B cell (primary cell): Measurements from ENCODE around the gene ENO4. TPM values are rescaled to one million over a fixed set of nuclear protein-coding genes. Genes with fewer than 3 reads are reported as not detected.

Experiments
- ATAC-seq: fragments of 200-7000 bp; cut with Tn5 transposase; one replicate; pipeline ENCODE4 v1.10.0; 2021; ENCODE audit warnings: low read depth, mild to moderate bottlenecking, moderate number of reproducible peaks, moderate library complexity
- CTCF ChIA-PET: fragments of 350-600 bp; sonication (Branson Sonifier 250); formaldehyde crosslinking; loops from one replicate; lab custom pipeline; 2021; ENCODE audit warnings: antibody characterized with exemption, inconsistent platforms; lab: Charles Lee
- POLR2A ChIA-PET: fragments of 350-600 bp; sonication (Branson Sonifier 250); formaldehyde crosslinking; loops from one replicate; lab custom pipeline; 2021; ENCODE audit warnings: antibody characterized with exemption; lab: Charles Lee
- DNase-seq: peaks from one replicate; pipeline ENCODE4 v3.0.0; 2013
- H2AFZ ChIP-seq: 2 replicates; pipeline ENCODE4 v1.6.1; 2012; ENCODE audit warnings: mild to moderate bottlenecking, low read depth, low read length; ENCODE audit not compliant: insufficient read depth, poor library complexity, severe bottlenecking
- H3K27ac ChIP-seq, 2 donors: 1 replicate in 1 of 2; 2 replicates in 1 of 2; pipeline ENCODE4 v1.5.1; 2012 to 2013; ENCODE audit warnings: low read length in 2 of 2, mild to moderate bottlenecking in 2 of 2, moderate library complexity in 1 of 2
- H3K27me3 ChIP-seq, 4 experiments: fragments of 200-600 bp in 1 of 4; sonication (generic) in 1 of 4; replicated peaks in 1 of 4; 1 replicate in 2 of 4; 2 replicates in 2 of 4; pipeline versions ENCODE4 v1.6.1 to v1.7.0; 2013 to 2016; ENCODE audit warnings: low read length in 3 of 4, mild to moderate bottlenecking in 2 of 4, mixed read lengths in 1 of 4, moderate library complexity in 1 of 4; ENCODE audit not compliant: insufficient read depth in 4 of 4, control insufficient read depth in 3 of 4; ENCODE audit errors: control extremely low read depth in 1 of 4
- H3K36me3 ChIP-seq, 2 experiments: replicated peaks in 1 of 2; 1 replicate in 1 of 2; 2 replicates in 1 of 2; pipeline versions ENCODE4 v1.6.1 to v1.7.1; 2013; ENCODE audit warnings: low read length in 1 of 2; ENCODE audit not compliant: insufficient read depth in 2 of 2, control insufficient read depth in 1 of 2; ENCODE audit errors: control extremely low read depth in 1 of 2, extremely low read depth in 1 of 2
- H3K4me1 ChIP-seq, 2 donors: fragments of 200-600 bp in 1 of 2; sonication (generic) in 1 of 2; 1 replicate in 1 of 2; 2 replicates in 1 of 2; pipeline versions ENCODE4 v1.5.1 to v1.6.1; 2013 to 2017; ENCODE audit warnings: low read length in 2 of 2; ENCODE audit not compliant: control insufficient read depth in 2 of 2, insufficient read depth in 2 of 2
- H3K4me2 ChIP-seq: replicated peaks from 2 replicates; pipeline ENCODE3; 2012; ENCODE audit warnings: mild to moderate bottlenecking, low read depth, low read length; ENCODE audit not compliant: poor library complexity, severe bottlenecking
- H3K4me3 ChIP-seq, 5 experiments: fragments of 200-600 bp in 1 of 5; sonication (generic) in 1 of 5; 1 replicate in 3 of 5; 2 replicates in 2 of 5; pipeline versions ENCODE4 v1.5.1 to v1.7.0; 2011 to 2016; ENCODE audit warnings: low read length in 4 of 5, mild to moderate bottlenecking in 4 of 5, low read depth in 2 of 5, control low read depth in 1 of 5, moderate library complexity in 1 of 5; ENCODE audit not compliant: insufficient read depth in 1 of 5; ENCODE audit errors: control extremely low read depth in 1 of 5, extremely low read depth in 1 of 5
- H3K79me2 ChIP-seq: fragments of 200-600 bp; sonication (generic); one replicate; pipeline ENCODE4 v1.6.0; 2016; ENCODE audit warnings: low read length; ENCODE audit not compliant: control insufficient read depth, insufficient read depth
- H3K9ac ChIP-seq: fragments of 200-600 bp; sonication (generic); 2 replicates; pipeline ENCODE4 v1.6.1; 2017; ENCODE audit warnings: mild to moderate bottlenecking, low read length, moderate library complexity
- H3K9me3 ChIP-seq, 3 donors: one replicate each; pipeline versions ENCODE4 v1.6.1 to v1.7.1; 2013; ENCODE audit warnings: low read length in 2 of 3; ENCODE audit not compliant: control insufficient read depth in 2 of 3, insufficient read depth in 1 of 3; ENCODE audit errors: control extremely low read depth in 1 of 3
- H4K20me1 ChIP-seq: 2 replicates; pipeline ENCODE4 v1.6.0; 2012; ENCODE audit warnings: mild to moderate bottlenecking, low read length; ENCODE audit not compliant: insufficient read depth, control insufficient read depth, poor library complexity, severe bottlenecking
- H3K27ac Mint-ChIP-seq: one replicate; pipeline ENCODE4 v1.8.0; 2021; ENCODE audit warnings: mixed read lengths
- H3K27me3 Mint-ChIP-seq: one replicate; pipeline ENCODE4 v1.8.0; 2021; ENCODE audit warnings: mixed read lengths
- H3K4me1 Mint-ChIP-seq: one replicate; pipeline ENCODE4 v1.8.0; 2021; ENCODE audit warnings: mixed read lengths
- H3K4me3 Mint-ChIP-seq: one replicate; pipeline ENCODE4 v1.8.0; 2021; ENCODE audit warnings: mixed read lengths
- H3K9me3 Mint-ChIP-seq: one replicate; pipeline ENCODE4 v1.8.0; 2022; ENCODE audit warnings: mixed read lengths; ENCODE audit not compliant: insufficient read depth
- EZH2 ChIP-seq: IDR thresholded peaks from 2 replicates; pipeline ENCODE4 v1.6.1; 2012; ENCODE audit warnings: borderline replicate concordance, low read depth, mild to moderate bottlenecking, moderate library complexity, low read length; ENCODE audit not compliant: insufficient read depth, poor library complexity, severe bottlenecking
- WGBS: methylation state at CpG from one replicate; pipeline ENCODE4 v1.1.5; 2013; ENCODE audit warnings: missing lambda C conversion rate; ENCODE audit not compliant: insufficient coverage; 5-methylcytosine and 5-hydroxymethylcytosine counted together
- intact Hi-C: fragments of 100-400 bp; cut with micrococcal nuclease; formaldehyde crosslinking; loops from one replicate; pipeline ENCODE4 v1.10.0; 2022
- polyA minus RNA-seq: library from RNA; depleted of rRNA, polyadenylated mRNA; stranded (reverse); fragments of >200 nt; gene quantifications from 2 replicates; pipeline ENCODE4 v1.2.3, GENCODE V29; 2012
- polyA plus RNA-seq: library from polyadenylated mRNA; depleted of rRNA; stranded (reverse); fragments of >200 nt; gene quantifications from 2 replicates; pipeline ENCODE4 v1.2.3, GENCODE V29; 2012
- total RNA-seq, 2 donors: library from RNA; stranded (reverse); fragments of 120-200 nt in 1 of 2; gene quantifications; 1 replicate in 1 of 2; 2 replicates in 1 of 2; pipeline versions ENCODE4 v1.2.3 to v1.2.4, GENCODE V29; 2013 to 2022
- TF ChIP-seq, protein P1 (sequence below): fragments of 200-600 bp; IDR thresholded peaks from one replicate; pipeline ENCODE4 v1.8.0; 2022; ENCODE audit warnings: antibody characterized with exemption, mild to moderate bottlenecking

The ENO4 gene, protein sequence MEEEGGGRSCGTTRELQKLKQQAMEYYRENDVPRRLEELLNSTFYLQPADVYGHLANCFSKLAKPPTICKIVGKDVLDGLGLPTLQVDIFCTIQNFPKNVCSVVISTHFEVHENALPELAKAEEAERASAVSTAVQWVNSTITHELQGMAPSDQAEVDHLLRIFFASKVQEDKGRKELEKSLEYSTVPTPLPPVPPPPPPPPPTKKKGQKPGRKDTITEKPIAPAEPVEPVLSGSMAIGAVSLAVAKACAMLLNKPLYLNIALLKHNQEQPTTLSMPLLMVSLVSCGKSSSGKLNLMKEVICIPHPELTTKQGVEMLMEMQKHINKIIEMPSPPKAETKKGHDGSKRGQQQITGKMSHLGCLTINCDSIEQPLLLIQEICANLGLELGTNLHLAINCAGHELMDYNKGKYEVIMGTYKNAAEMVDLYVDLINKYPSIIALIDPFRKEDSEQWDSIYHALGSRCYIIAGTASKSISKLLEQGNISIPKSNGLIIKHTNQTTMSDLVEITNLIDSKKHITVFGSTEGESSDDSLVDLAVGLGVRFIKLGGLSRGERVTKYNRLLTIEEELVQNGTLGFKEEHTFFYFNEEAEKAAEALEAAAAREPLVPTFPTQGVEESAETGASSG
- 0.37 and 0.46 TPM in 2 replicates for total RNA-seq
- 0.05 TPM for total RNA-seq (2013)
- 0.07 TPM in 1 of 2 replicates, not detected in the other for polyA plus RNA-seq
- not detected in 2 replicates for polyA minus RNA-seq

DNA sequence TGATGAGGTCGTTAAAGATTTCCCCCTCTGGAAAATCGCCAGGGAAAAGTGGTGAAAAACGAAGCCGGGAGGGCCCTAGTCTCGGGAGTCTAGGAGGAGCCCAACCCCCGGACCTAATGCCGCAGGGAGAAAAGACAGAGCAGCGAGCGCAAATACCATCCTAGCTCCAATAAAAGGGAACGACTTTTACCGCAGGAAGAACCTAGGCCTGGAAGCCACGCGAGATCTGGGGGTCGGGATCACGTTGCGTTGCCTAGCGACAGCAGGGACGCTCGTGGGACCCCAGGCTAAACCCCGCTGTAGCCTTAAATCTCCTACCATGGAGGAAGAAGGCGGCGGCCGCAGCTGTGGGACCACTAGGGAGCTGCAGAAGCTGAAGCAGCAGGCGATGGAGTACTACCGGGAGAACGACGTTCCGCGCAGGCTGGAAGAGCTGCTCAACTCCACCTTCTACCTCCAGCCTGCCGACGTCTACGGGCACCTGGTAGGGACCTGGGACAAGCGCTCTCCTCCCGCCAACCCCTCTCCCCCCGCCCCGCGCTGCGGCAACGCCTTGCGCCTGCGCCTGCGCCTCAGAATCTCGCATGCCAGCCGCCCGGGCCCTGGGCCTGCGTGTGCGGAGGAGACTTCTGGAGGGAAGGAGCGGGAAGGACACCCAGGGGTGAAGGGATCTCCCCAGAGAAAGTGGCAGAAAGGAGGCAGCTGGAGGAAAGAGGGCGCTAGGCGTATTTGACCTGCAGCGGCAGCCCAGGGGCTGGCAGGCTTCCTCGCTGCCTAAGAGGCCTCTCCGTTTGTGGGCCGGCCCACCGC lies at the start of gene ENO4:
TSS of gene ENO4 (plus strand) at position 252 of the 810 bp plus-strand sequence. CDS start at position 320, 68 bp downstream.
- H4K20me1 ChIP-seq: no peaks in the 10 kb centered on the region
- no peaks in the 10 kb centered on the region for H3K36me3 ChIP-seq
- peak within 1 kb of the TSS; percentile 72 for H3K4me2 ChIP-seq
- peaks cover 0 to 4% (median 0%) of the 10 kb centered on the region in 3 donors for H3K9me3 ChIP-seq
- H3K9ac ChIP-seq: peak within 1 kb of the TSS; percentile 82
- peaks cover 0 to 28% (median 4%) of the 10 kb centered on the region in 4 experiments for H3K27me3 ChIP-seq
- Mint-ChIP-seq H3K9me3 (no peaks in the 10 kb centered on the region), H3K27me3 (peaks cover 13% of the 10 kb centered on the region), H3K4me1 (peaks cover 37% of the 10 kb centered on the region), H3K4me3 (peak within 1 kb of the TSS; percentile 86), H3K27ac (peak within 1 kb of the TSS; percentile 93)
- peak within 1 kb of the TSS in 4 of 5 experiments; percentile 38 to 82 (median 61) for H3K4me3 ChIP-seq
- peaks cover 11 to 35% of the 10 kb centered on the region in 2 donors for H3K4me1 ChIP-seq
- peak within 1 kb of the TSS; percentile 48 for H2AFZ ChIP-seq
- WGBS: 9% methylated on average over 42 of the region's 55 CpGs
- H3K27ac ChIP-seq: peak within 1 kb of the TSS; percentile 75 to 77
- ChIA-PET POLR2A (no interaction called here), CTCF (interaction anchor here (1.4 kb wide), 1 partner anchor 53 kb away, joined by 4 read pairs; no protein-coding TSS in a partner anchor)
- peak; percentile 48 for ATAC-seq
- TF ChIP-seq EZH2: no peak
- TF ChIP-seq, protein P1, sequence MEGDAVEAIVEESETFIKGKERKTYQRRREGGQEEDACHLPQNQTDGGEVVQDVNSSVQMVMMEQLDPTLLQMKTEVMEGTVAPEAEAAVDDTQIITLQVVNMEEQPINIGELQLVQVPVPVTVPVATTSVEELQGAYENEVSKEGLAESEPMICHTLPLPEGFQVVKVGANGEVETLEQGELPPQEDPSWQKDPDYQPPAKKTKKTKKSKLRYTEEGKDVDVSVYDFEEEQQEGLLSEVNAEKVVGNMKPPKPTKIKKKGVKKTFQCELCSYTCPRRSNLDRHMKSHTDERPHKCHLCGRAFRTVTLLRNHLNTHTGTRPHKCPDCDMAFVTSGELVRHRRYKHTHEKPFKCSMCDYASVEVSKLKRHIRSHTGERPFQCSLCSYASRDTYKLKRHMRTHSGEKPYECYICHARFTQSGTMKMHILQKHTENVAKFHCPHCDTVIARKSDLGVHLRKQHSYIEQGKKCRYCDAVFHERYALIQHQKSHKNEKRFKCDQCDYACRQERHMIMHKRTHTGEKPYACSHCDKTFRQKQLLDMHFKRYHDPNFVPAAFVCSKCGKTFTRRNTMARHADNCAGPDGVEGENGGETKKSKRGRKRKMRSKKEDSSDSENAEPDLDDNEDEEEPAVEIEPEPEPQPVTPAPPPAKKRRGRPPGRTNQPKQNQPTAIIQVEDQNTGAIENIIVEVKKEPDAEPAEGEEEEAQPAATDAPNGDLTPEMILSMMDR: no peak
- intact Hi-C loops: loop anchor here (2.0 to 10.0 kb wide), 3 partner anchors 53 to 1495 kb away; partner anchors contain the start of genes FAM204A and PDZD8
- DNase-seq: peak; percentile 77
- no peaks in the 10 kb centered on the region for H3K79me2 ChIP-seq
